SK-N-SH (cell line): ENCODE results near the gene UNC119. TPM values are rescaled to one million over a fixed set of nuclear protein-coding genes. Genes with fewer than 3 reads are reported as not detected.

ENCODE experiments used
- CTCF ChIA-PET: fragments of 300-600, 350-600 bp; formaldehyde crosslinking; extraction: SDS; loops from one replicate; lab custom pipeline; 2021; lab: Yijun Ruan, JAX
- POLR2A ChIA-PET: fragments of 350-600 bp; sonication (Branson Sonifier 250); formaldehyde crosslinking; extraction: SDS; loops from one replicate; lab custom pipeline; 2020; ENCODE audit warnings: antibody characterized with exemption, inconsistent platforms; lab: Yijun Ruan, JAX
- DNase-seq: peaks from one replicate; pipeline ENCODE4 v3.0.0; 2012
- H2AFZ ChIP-seq: fragments of 200-600 bp; sonication (generic); 2 replicates; pipeline ENCODE4 v1.8.1; 2016; ENCODE audit warnings: antibody characterized with exemption, mild to moderate bottlenecking, low read depth
- H3F3A ChIP-seq: fragments of 200-600 bp; sonication (generic); replicated peaks from 2 replicates; pipeline ENCODE3; 2016; ENCODE audit warnings: antibody characterized with exemption, mild to moderate bottlenecking; ENCODE audit not compliant: insufficient read depth
- H3K27ac ChIP-seq, 2 experiments: fragments of 200-500 bp in 1 of 2; fragments of 200-600 bp in 1 of 2; sonication (Bioruptor generic) in 1 of 2; sonication (generic), shearing (Covaris generic) in 1 of 2; 2 replicates each; pipeline versions ENCODE4 v1.5.1 to v1.6.1; 2014 to 2016; ENCODE audit warnings: low read depth in 2 of 2, inconsistent platforms in 1 of 2, low read length in 1 of 2, mild to moderate bottlenecking in 1 of 2, mixed read lengths in 1 of 2
- H3K27me3 ChIP-seq: fragments of 200-600 bp; sonication (generic), shearing (Covaris generic); 2 replicates; pipeline ENCODE4 v1.6.1; 2016; ENCODE audit warnings: mixed run types; ENCODE audit not compliant: insufficient read depth
- H3K36me3 ChIP-seq, 2 experiments: fragments of 200-500 bp in 1 of 2; fragments of 200-600 bp in 1 of 2; sonication (Bioruptor generic) in 1 of 2; sonication (generic) in 1 of 2; replicated peaks in 1 of 2; 2 replicates each; pipeline versions ENCODE3 to v1.5.1; 2014 to 2016; ENCODE audit warnings: low read length in 1 of 2, mild to moderate bottlenecking in 1 of 2; ENCODE audit not compliant: insufficient read depth in 2 of 2, control insufficient read depth in 1 of 2
- H3K4me1 ChIP-seq, 2 experiments: fragments of 200-500 bp in 1 of 2; fragments of 200-600 bp in 1 of 2; sonication (Bioruptor generic) in 1 of 2; sonication (generic), shearing (Covaris generic) in 1 of 2; 2 replicates each; pipeline versions ENCODE4 v1.5.1 to v1.6.1; 2014 to 2016; ENCODE audit warnings: low read depth in 1 of 2, low read length in 1 of 2, mixed run types in 1 of 2; ENCODE audit not compliant: insufficient read depth in 2 of 2, control insufficient read depth in 1 of 2
- H3K4me2 ChIP-seq: fragments of 200-600 bp; sonication (generic), shearing (Covaris generic); 2 replicates; pipeline ENCODE4 v1.6.1; 2017; ENCODE audit warnings: mixed run types
- H3K4me3 ChIP-seq, 2 experiments: fragments of 200-500 bp in 1 of 2; fragments of 200-600 bp in 1 of 2; sonication (Bioruptor generic) in 1 of 2; sonication (generic), shearing (Covaris generic) in 1 of 2; 2 replicates each; pipeline versions ENCODE4 v1.5.1 to v1.8.1; 2014 to 2016; ENCODE audit warnings: low read depth in 2 of 2, inconsistent platforms in 1 of 2, low read length in 1 of 2, mild to moderate bottlenecking in 1 of 2, mixed read lengths in 1 of 2, moderate library complexity in 1 of 2
- H3K79me2 ChIP-seq: fragments of 200-600 bp; sonication (generic); 2 replicates; pipeline ENCODE4 v1.8.1; 2017; ENCODE audit warnings: mild to moderate bottlenecking; ENCODE audit not compliant: insufficient read depth
- H3K9ac ChIP-seq: fragments of 200-600 bp; sonication (generic); 2 replicates; pipeline ENCODE4 v1.6.1; 2017; ENCODE audit warnings: mixed run types
- H3K9me2 ChIP-seq: fragments of 200-600 bp; sonication (generic); 2 replicates; pipeline ENCODE4 v1.6.1; 2017; ENCODE audit warnings: mixed run types
- H3K9me3 ChIP-seq: fragments of 200-600 bp; sonication (generic); 2 replicates; pipeline ENCODE4 v1.6.1; 2017; ENCODE audit warnings: mixed run types, mild to moderate bottlenecking, moderate library complexity
- H4K20me1 ChIP-seq: fragments of 200-600 bp; sonication (generic); 2 replicates; pipeline ENCODE4 v1.6.1; 2017; ENCODE audit warnings: mild to moderate bottlenecking, mixed run types; ENCODE audit not compliant: insufficient read depth
- ELF1 ChIP-seq: IDR thresholded peaks from 2 replicates; pipeline ENCODE4 v1.4.0; 2012
- FOXJ3 ChIP-seq: sonication (generic); formaldehyde crosslinking; IDR thresholded peaks from 2 replicates; pipeline ENCODE4 v1.5.1; 2020; ENCODE audit warnings: mild to moderate bottlenecking, missing genetic modification reagents
- GATA2 ChIP-seq: sonication (generic); formaldehyde crosslinking; IDR thresholded peaks from 2 replicates; pipeline ENCODE4 v1.5.0; 2020; ENCODE audit warnings: mild to moderate bottlenecking, missing genetic modification reagents
- JUND ChIP-seq: IDR thresholded peaks from 2 replicates; pipeline ENCODE4 v1.4.0; 2012
- MEF2A ChIP-seq: IDR thresholded peaks from 2 replicates; pipeline ENCODE4 v1.4.0; 2012; ENCODE audit warnings: low read depth, borderline replicate concordance
- MXI1 ChIP-seq: IDR thresholded peaks from 2 replicates; pipeline ENCODE4 v1.6.1; 2012; ENCODE audit warnings: mild to moderate bottlenecking, low read depth, low read length, improper control_type of control experiment
- NFIC ChIP-seq: IDR thresholded peaks from 2 replicates; pipeline ENCODE4 v1.4.0; 2012; ENCODE audit warnings: borderline replicate concordance
- RFX5 ChIP-seq: IDR thresholded peaks from 2 replicates; pipeline ENCODE4 v1.6.1; 2012; ENCODE audit warnings: mild to moderate bottlenecking, improper control_type of control experiment, low read length
- RXRA ChIP-seq: IDR thresholded peaks from 2 replicates; pipeline ENCODE4 v1.4.0; 2012; ENCODE audit warnings: low read depth, mild to moderate bottlenecking, borderline replicate concordance
- SIN3A ChIP-seq: IDR thresholded peaks from 2 replicates; pipeline ENCODE4 v1.6.1; 2012; ENCODE audit warnings: low read depth, mild to moderate bottlenecking, low read length, moderate library complexity, borderline replicate concordance
- SMC3 ChIP-seq: IDR thresholded peaks from 2 replicates; pipeline ENCODE4 v1.6.1; 2012; ENCODE audit warnings: low read depth, low read length, improper control_type of control experiment
- TCF12 ChIP-seq: IDR thresholded peaks from 2 replicates; pipeline ENCODE4 v1.4.0; 2012
- TEAD4 ChIP-seq: IDR thresholded peaks from 2 replicates; pipeline ENCODE4 v1.4.0; 2012; ENCODE audit warnings: mild to moderate bottlenecking, borderline replicate concordance; ENCODE audit not compliant: insufficient read depth
- WGBS: methylation state at CpG from one replicate; pipeline ENCODE4 v1.1.6; 2017; ENCODE audit warnings: low lambda C conversion rate; 5-methylcytosine and 5-hydroxymethylcytosine counted together
- polyA plus RNA-seq, 3 experiments: library from polyadenylated mRNA; depleted of rRNA; stranded (reverse); fragments of >200 nt; gene quantifications; 2 replicates each; pipeline ENCODE4 v1.2.3, GENCODE V29; 2012
- TF ChIP-seq, protein P1 (sequence below): IDR thresholded peaks from 2 replicates; pipeline ENCODE4 v1.6.1; 2012; ENCODE audit warnings: mild to moderate bottlenecking, low read depth, low read length, moderate library complexity
- TF ChIP-seq, protein P2 (sequence below): IDR thresholded peaks from 2 replicates; pipeline ENCODE4 v1.4.0; 2012; ENCODE audit warnings: low read depth
- TF ChIP-seq, protein P3 (sequence below): IDR thresholded peaks from 2 replicates; pipeline ENCODE4; 2012
- TF ChIP-seq, protein P4 (sequence below): fragments of 150-350 bp; IDR thresholded peaks from 2 replicates; pipeline ENCODE4 v1.6.1; 2017; ENCODE audit warnings: antibody characterized with exemption, low read length, low read depth, borderline replicate concordance
- TF ChIP-seq, protein P5 (sequence below): fragments of 150-350 bp; IDR thresholded peaks from 2 replicates; pipeline ENCODE4 v1.6.1; 2016; ENCODE audit warnings: mild to moderate bottlenecking, low read depth, low read length
- TF ChIP-seq, protein P6 (sequence below): fragments of 200-600 bp; sonication (generic); IDR thresholded peaks from 2 replicates; pipeline ENCODE4 v1.6.1; 2017; ENCODE audit warnings: antibody characterized with exemption, mild to moderate bottlenecking, moderate library complexity
- TF ChIP-seq, protein P7 (sequence below): IDR thresholded peaks from 2 replicates; pipeline ENCODE4 v1.4.0; 2012; ENCODE audit warnings: low read depth, borderline replicate concordance

The UNC119 gene
- polyA plus RNA-seq, 1 of the 3 experiments (the other 2 are of a cell fraction), result 89.9 TPM

DNA sequence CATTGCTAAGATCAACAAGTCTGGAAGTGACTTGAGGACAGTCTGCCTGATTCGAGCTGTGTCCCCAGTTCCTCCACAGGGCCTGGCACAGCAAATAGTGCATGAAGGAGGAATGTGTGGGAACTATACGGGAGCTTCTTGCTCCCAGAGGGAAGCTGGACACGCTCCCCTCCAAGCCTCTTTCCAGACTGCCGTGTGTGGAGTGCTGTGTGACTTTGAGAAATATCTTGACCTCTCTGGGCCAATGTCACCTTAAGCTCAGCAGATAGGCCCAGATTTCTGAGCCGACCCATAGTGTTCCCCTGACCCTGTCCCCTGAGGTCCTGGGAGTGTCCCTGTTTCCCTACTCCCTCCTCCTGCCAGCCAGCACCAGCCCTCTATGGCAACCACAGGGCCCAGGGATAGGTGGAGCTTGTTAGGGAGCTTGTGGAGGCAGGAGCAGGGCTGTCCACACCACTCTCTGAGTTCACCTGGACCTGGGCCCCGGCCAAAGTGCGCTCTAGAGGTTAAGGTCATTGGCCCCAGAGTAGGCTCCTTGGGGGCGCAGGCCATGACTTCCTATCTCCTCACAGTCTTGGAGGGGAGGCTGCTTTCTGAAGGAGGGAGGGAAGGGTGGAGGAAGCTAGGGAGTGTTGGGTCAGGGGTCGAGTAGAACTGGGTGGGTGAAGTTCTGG, 52.6 kb downstream of the UNC119 start:
- CTCF ChIA-PET, result interaction anchor here (0.9 to 9.1 kb wide), 6 partner anchors 7 to 113 kb away, joined by 3 to 117 read pairs (median 4); no protein-coding TSS in a partner anchor
- Histone ChIP-seq H4K20me1 (no peaks in the 10 kb centered on the region), H3K79me2 (no peaks in the 10 kb centered on the region), H3K27me3 (peaks cover 4% of the 10 kb centered on the region; the same call in 1 of the 2 replicates), H3K36me3 (no peaks in the 10 kb centered on the region), H3K9me2 (no peaks in the 10 kb centered on the region), H3K9me3 (no peaks in the 10 kb centered on the region), H2AFZ (no peak overlapping the region), H3K4me1 (peaks cover 0 to 10% of the 10 kb centered on the region in 2 experiments; a peak in 1 of 4 replicates), H3K9ac (no peak overlapping the region), H3K4me3 (no peak overlapping the region), H3K4me2 (no peak overlapping the region), H3K27ac (no peak overlapping the region), H3F3A (no peaks in the 10 kb centered on the region)
- 46% methylated on average over 7 of the region's 9 CpGs for WGBS
- DNase-seq, result no peak
- POLR2A ChIA-PET, result no interaction called here
- no peak for TF ChIP-seq MXI1
- TF ChIP-seq FOXJ3 (CRISPR knock-in tag), result no peak
- no peak for TF ChIP-seq ELF1
- TF ChIP-seq, protein P1, sequence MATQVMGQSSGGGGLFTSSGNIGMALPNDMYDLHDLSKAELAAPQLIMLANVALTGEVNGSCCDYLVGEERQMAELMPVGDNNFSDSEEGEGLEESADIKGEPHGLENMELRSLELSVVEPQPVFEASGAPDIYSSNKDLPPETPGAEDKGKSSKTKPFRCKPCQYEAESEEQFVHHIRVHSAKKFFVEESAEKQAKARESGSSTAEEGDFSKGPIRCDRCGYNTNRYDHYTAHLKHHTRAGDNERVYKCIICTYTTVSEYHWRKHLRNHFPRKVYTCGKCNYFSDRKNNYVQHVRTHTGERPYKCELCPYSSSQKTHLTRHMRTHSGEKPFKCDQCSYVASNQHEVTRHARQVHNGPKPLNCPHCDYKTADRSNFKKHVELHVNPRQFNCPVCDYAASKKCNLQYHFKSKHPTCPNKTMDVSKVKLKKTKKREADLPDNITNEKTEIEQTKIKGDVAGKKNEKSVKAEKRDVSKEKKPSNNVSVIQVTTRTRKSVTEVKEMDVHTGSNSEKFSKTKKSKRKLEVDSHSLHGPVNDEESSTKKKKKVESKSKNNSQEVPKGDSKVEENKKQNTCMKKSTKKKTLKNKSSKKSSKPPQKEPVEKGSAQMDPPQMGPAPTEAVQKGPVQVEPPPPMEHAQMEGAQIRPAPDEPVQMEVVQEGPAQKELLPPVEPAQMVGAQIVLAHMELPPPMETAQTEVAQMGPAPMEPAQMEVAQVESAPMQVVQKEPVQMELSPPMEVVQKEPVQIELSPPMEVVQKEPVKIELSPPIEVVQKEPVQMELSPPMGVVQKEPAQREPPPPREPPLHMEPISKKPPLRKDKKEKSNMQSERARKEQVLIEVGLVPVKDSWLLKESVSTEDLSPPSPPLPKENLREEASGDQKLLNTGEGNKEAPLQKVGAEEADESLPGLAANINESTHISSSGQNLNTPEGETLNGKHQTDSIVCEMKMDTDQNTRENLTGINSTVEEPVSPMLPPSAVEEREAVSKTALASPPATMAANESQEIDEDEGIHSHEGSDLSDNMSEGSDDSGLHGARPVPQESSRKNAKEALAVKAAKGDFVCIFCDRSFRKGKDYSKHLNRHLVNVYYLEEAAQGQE, result no peak
- TF ChIP-seq NFIC, result no peak
- no peak for TF ChIP-seq RFX5
- TF ChIP-seq SMC3, result no peak
- no peak for TF ChIP-seq JUND
- TF ChIP-seq, protein P2, sequence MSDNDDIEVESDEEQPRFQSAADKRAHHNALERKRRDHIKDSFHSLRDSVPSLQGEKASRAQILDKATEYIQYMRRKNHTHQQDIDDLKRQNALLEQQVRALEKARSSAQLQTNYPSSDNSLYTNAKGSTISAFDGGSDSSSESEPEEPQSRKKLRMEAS, result no peak
- TF ChIP-seq, protein P3, sequence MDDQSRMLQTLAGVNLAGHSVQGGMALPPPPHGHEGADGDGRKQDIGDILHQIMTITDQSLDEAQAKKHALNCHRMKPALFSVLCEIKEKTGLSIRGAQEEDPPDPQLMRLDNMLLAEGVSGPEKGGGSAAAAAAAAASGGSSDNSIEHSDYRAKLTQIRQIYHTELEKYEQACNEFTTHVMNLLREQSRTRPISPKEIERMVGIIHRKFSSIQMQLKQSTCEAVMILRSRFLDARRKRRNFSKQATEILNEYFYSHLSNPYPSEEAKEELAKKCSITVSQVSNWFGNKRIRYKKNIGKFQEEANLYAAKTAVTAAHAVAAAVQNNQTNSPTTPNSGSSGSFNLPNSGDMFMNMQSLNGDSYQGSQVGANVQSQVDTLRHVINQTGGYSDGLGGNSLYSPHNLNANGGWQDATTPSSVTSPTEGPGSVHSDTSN, result no peak
- TF ChIP-seq GATA2 (CRISPR knock-in tag), result no peak
- no peak for TF ChIP-seq MEF2A
- TF ChIP-seq, protein P4, sequence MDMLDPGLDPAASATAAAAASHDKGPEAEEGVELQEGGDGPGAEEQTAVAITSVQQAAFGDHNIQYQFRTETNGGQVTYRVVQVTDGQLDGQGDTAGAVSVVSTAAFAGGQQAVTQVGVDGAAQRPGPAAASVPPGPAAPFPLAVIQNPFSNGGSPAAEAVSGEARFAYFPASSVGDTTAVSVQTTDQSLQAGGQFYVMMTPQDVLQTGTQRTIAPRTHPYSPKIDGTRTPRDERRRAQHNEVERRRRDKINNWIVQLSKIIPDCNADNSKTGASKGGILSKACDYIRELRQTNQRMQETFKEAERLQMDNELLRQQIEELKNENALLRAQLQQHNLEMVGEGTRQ, result no peak
- TF ChIP-seq, protein P5, sequence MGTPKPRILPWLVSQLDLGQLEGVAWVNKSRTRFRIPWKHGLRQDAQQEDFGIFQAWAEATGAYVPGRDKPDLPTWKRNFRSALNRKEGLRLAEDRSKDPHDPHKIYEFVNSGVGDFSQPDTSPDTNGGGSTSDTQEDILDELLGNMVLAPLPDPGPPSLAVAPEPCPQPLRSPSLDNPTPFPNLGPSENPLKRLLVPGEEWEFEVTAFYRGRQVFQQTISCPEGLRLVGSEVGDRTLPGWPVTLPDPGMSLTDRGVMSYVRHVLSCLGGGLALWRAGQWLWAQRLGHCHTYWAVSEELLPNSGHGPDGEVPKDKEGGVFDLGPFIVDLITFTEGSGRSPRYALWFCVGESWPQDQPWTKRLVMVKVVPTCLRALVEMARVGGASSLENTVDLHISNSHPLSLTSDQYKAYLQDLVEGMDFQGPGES, result no peak
- no peak for TF ChIP-seq TCF12
- TF ChIP-seq, protein P6, sequence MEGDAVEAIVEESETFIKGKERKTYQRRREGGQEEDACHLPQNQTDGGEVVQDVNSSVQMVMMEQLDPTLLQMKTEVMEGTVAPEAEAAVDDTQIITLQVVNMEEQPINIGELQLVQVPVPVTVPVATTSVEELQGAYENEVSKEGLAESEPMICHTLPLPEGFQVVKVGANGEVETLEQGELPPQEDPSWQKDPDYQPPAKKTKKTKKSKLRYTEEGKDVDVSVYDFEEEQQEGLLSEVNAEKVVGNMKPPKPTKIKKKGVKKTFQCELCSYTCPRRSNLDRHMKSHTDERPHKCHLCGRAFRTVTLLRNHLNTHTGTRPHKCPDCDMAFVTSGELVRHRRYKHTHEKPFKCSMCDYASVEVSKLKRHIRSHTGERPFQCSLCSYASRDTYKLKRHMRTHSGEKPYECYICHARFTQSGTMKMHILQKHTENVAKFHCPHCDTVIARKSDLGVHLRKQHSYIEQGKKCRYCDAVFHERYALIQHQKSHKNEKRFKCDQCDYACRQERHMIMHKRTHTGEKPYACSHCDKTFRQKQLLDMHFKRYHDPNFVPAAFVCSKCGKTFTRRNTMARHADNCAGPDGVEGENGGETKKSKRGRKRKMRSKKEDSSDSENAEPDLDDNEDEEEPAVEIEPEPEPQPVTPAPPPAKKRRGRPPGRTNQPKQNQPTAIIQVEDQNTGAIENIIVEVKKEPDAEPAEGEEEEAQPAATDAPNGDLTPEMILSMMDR, result no peak
- TF ChIP-seq RXRA, result no peak
- TF ChIP-seq SIN3A, result no peak
- TF ChIP-seq, protein P7, sequence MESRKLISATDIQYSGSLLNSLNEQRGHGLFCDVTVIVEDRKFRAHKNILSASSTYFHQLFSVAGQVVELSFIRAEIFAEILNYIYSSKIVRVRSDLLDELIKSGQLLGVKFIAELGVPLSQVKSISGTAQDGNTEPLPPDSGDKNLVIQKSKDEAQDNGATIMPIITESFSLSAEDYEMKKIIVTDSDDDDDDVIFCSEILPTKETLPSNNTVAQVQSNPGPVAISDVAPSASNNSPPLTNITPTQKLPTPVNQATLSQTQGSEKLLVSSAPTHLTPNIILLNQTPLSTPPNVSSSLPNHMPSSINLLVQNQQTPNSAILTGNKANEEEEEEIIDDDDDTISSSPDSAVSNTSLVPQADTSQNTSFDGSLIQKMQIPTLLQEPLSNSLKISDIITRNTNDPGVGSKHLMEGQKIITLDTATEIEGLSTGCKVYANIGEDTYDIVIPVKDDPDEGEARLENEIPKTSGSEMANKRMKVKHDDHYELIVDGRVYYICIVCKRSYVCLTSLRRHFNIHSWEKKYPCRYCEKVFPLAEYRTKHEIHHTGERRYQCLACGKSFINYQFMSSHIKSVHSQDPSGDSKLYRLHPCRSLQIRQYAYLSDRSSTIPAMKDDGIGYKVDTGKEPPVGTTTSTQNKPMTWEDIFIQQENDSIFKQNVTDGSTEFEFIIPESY, result no peak
- no peak for TF ChIP-seq TEAD4
